CD1c-positive myeloid dendritic cell (primary cell): ENCODE results near the gene SSC5D.
A peak's percentile ranks its signal among the peaks of the same experiment; 100 is the strongest.

Source experiments
- DNase-seq: peaks from one replicate; pipeline ENCODE4 v3.0.0-alpha.2; 2016; ENCODE audit errors: extremely low spot score

Gene SSC5D

DNA sequence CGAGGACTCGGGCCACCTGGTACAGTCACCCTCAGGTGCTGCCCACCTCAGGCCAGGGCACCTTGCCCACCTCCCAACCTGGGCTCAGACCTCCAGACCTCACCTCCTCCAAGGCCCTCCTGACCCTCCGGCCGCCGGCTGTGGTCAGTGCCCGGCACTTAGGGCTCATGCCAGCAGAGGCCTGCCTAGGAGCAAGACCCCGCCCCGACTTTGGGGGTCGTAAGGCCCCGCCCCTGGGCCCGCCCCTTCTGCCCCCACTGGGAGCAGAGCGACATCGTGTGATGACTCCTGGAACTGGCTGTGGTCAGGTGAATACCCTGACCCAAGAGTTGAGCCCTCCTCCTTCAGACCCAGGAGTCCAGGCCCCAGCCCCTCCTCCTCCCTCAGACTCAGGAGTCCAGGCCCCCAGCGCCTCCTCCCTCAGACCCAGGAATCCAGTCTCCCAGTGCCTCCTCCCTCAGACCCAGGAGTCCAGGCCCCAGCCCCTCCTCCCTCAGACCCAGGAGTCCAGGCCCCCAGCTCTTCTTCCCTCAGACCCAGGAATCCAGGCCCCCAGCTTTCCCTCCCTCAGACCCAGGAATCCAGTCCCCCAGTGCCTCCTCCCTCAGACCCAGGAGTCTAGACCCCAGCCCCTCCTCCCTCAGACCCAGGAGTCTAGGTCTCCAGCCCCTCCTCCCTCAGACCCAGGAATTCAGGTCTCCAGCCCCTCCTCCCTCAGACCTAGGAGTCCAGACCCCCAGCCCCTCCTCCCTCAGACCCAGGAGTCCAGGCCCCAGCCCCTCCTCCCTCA lies 48.9 kb downstream of the SSC5D start, which contains the start of gene SBK2:
SBK2 (minus strand) TSS at position 183 of the 790 bp plus-strand sequence. CDS start 839 bp downstream, outside the sequence.
- DNase-seq, result no peak

DNA sequence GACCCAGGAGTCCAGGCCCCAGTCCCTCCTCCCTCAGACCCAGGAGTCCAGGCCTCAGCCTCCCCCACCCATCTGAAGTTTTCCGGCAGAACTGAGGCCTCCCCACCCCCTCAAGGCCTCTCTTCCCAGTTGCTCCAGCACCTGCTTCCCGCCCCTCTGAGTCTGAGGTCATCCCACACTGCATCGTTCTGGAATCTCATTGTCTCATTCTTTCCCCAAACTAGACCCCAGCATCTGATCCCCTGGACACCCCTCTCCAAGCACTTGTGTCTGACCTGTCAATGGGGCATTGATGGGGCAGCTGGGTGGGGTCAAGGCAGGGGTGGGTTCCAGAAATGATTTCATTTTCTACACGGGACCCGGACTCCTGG lies 49.5 kb downstream of the SSC5D start:
- no peak for DNase-seq

DNA sequence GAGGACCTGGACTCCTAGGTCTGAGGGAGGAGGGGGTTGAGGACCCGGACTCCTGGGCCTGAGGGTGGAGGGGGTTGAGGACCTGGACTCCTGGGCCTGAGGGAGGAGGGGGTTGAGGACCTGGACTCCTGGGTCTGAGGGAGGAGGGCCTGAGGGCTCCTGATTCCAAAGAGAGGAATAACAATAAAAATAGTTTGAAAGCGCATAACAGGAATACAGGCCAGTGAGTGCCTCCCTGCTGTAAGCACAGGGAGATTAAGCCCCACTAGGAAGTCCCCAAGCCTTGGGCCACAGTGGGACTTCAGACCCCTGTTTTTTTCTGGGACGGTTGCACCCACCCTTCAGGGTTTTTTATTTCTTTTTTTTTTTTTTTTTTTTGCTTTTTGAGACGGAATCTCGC lies 49.9 kb downstream of the SSC5D start:
- DNase-seq, result no peak

DNA sequence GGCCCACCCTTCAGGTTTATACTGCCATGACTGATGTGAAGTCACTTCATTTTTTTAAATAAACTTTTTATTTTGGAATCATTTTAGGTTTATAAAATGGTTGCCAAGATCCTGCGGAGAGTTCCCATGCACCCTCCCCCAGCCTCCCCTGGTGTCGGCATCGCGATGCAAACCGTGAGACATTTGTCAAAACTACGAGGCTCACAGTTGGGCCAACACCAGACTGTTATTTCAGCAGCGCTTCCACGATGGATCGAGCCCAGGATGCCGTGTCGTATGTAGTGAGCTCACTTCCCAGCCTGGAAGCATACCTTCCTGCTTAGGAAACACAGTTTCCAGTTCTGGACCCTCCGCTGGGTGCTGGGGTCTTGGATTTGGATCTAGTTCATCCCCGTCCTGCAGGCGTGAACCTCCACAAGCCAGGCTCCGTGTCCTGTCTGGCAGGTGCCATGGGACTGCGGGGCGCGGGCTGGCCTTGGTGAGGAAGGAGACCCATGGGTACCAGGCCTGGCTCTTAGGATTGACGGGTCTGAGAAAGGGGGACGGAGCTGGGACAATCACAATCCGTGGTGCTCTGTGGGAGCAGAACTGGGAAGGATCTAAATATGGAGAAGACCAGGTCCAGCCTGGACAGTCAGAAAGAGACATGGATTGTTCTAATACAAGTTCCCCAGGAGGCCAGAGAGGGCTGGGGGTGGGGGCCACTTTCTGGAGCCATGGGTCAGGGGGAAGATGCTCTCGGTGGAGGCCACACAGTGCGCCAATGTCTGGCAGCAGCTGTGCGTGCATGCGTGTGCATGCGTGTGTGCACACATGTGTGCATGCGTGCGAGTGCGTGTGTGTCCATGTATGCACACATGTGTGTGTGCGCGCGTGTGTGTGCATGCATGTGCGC lies 51.1 kb downstream of the SSC5D start:
- DNase-seq, result no peak

DNA sequence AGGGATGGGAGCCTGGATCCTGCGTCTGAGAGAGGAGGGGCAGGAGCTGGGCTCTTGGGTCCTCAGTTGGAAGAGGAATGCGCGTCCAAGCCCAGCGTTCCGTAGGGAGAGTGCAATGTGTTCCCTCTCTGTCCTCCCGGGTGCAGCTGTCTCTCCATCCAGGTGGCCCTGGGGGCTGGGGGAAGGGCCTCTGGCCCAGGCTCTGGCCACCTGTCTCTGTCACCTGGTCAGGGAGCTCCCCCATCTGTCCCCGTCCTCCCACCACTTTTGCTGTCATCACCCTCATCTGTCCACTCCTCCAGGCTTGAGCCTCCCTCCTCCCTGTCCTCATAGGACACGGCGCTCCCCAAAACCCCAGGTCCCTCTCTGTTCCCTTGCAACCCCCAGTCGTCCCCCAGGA lies 52.4 kb downstream of the SSC5D start:
- DNase-seq, result no peak

DNA sequence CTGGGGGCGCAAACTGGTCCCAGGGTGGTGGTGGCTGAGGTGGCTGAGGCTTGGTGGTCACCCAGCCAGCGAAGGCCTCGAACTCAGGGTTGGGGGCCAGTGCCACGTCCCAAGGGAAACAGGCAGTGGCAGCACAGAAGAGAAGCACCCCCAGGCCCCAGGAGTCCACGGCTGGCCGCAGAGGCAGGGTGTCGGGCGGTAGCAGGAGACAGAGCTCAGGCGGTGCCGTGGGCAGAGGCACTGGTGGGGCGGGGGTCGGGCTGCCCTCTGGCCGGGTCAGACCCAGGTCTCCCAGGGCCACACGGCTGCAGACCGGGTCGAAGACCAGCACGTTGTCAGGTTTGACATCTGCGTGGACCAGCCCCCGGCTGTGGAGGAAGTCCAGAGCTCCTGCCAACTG lies 52.9 kb downstream of the SSC5D start:
- DNase-seq, result no peak

DNA sequence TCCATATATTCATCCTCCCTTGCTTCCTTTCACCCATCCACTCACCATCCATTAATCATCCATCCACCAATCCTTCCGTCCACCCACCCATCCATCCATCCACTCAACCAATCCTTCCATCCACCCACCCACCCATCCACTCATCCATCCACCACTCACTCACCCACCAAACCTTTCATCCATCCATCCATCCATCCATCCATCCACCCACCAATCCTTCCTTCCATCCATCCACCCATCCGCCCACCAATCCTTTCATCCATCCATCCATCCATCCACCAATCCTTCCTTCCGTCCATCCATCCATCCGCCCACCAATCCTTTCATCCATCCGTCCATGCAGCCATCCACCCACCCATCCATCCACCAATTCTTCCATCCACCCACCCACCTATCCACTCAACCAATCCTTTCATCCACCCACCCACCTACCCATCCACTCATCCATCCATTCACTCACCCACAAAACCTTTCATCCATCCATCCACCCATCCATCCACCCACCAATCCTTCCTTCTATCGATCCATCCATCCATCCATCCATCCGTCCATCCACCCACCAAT lies 54.1 kb downstream of the SSC5D start:
- no peak for DNase-seq

- no peak for DNase-seq
Measured at GRCh38 chr19:55543567-55543966, 55.3 kb downstream of the SSC5D start.

- no peak for DNase-seq
Measured at GRCh38 chr19:55544014-55544413, 55.8 kb downstream of the SSC5D start.

GRCh38 chr19:55544776-55545439 lies 56.7 kb downstream of the SSC5D start:
- DNase-seq, result no peak

DNA sequence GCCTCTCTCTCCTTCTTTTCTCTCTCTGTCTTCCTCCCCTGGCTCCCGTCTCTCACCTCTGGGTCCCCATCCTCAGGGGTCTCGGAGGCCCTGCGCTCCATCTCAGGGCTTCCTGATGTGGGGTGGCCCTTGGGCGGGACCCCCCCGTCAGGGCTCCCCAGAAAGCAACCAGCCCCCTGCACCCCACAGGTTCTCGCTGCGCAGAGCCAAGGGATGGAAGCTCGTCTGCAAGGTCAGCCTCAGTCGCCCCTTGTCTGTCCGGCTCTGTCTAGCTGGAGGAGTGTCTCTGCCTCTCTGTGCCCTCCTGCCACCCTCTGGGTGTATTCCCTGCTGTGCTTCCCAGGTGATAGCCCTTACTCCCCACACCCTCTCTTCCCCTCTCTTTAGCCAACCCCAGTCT lies 57.2 kb downstream of the SSC5D start, which contains the start of gene SBK3:
SBK3 (minus strand) TSS at position 101 of the 400 bp plus-strand sequence; CDS start at position 101, 0 bp downstream.
- DNase-seq, result no peak

DNA sequence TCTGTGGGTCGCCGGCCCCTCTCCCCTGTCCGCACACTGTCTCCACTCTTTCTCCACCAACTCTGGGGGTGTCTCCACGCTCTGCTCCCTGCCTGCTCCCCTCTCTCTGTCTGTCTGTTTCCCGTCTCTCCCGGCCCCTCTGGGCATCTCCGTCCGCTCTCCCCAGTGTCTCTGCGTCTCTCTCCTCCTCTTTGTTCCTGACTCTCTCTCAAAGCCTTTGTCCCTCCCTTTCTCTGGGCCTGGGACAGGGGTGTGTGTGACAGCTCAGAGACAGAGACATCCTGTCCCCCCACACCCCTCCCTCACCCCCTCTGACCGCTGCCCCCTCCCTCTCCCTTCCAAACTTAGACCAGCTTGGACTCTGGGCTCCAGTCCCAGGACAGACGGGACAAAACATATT lies 57.8 kb downstream of the SSC5D start:
- no peak for DNase-seq

- DNase-seq, result peak; percentile 78
Measured at GRCh38 chr19:55546822-55547614, 58.8 kb downstream of the SSC5D start.

GRCh38 chr19:55549500-55550320 lies 61.5 kb downstream of the SSC5D start:
- no peak for DNase-seq

- DNase-seq, result no peak
Measured at GRCh38 chr19:55550321-55550650, 62.0 kb downstream of the SSC5D start.

GRCh38 chr19:55552206-55552605 lies 64.0 kb downstream of the SSC5D start:
- no peak for DNase-seq

GRCh38 chr19:55552620-55553019 lies 64.4 kb downstream of the SSC5D start:
- DNase-seq, result no peak

DNA sequence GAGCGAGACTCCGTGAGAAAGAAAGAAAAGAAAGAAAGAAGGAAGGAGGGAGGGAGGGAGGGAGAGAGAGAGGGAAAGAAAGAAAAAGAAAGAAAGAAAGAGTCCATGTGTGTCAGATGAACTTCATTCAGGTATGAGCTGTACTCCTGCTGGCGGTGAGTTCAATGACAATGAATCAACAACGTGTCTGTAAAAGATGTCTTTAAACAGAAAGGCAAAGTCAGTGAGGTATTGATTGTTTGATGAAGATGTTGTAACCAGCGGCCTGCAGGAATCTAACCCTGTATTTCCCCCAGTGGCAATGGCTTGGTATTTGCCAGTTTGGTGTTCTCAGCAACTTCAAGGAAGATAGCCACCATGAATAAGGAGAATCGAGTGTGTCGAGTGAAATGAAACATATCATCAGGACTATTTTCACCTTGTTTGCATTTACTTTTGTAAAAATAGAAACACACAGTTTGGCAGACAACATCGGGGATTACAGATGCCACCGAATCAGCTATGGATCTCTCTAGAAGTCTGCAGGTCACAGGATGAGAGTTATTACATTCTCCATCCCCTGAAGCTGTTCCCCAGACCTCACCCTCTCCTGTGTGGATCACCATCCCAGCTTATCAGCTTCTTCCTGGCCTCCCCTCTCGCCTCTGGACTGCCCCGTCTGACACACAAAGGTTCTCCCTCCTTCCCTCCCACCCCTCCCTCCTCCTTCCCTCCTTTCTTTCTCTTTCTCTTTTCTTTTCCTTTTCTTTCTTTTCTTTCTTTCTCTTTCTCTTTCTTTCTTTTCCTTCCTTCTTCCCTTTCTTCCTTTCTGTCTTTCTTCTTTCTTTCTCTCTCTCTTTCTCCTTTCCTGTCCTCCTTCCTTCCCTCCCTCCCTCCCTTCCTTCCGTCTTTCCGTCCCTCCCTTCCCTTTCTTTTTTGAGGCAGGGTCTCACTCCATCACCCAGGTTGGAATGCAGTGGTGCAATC lies 65.3 kb downstream of the SSC5D start:
- DNase-seq, result no peak

GRCh38 chr19:55554302-55554701 lies 66.1 kb downstream of the SSC5D start:
- DNase-seq, result no peak
